ENCODE measurements around the gene RALGAPA1.

GRCh38 chr14:35808076-35808637 lies 938 bp downstream of the RALGAPA1 start:
- TF ChIP-seq CTCF (conservative IDR thresholded peaks at IDR 0.05) (no peak), ZFX (IDR thresholded peaks at IDR 0.05) (no peak)

Measured in C4-2B (cell line).